Activated CD4-positive, alpha-beta T cell treated with anti-CD3 and anti-CD28 coated beads for 4 hours (primary cell): ENCODE measurements around the gene KRTAP5-9.
"Not testable (repeated sequence)": the region's sequence is repeated elsewhere in the genome, so short reads cannot be mapped to it uniquely, and the experiment has no call there.

Experiments used
- DNase-seq, 2 donors: peaks; one replicate each; pipeline ENCODE4 v3.0.0-alpha.2; 2020

The KRTAP5-9 gene, protein sequence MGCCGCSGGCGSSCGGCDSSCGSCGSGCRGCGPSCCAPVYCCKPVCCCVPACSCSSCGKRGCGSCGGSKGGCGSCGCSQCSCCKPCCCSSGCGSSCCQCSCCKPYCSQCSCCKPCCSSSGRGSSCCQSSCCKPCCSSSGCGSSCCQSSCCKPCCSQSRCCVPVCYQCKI

DNA sequence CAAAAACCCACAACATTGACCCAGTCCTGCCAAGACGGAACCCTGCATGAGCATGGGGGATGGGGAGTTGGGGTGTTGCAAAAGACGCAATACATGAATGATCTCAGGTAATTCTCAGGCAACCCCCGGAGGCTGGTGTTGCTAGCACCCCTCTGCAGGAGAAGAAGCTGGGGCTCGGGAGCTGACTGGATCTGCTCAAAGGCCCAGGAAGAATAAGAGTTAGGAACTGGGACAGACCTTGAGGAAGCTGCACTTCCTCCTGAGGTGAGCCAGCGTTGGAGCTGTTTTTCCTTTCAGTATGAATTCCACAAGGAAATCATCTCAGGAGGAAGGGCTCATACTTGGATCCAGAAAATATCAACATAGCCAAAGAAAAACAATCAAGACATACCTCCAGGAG lies at the start of gene KRTAP5-9:
KRTAP5-9 (plus strand) TSS at position 301 of the 400 bp plus-strand sequence. CDS start 238 bp downstream, outside the sequence.
- DNase-seq = no peak

DNA sequence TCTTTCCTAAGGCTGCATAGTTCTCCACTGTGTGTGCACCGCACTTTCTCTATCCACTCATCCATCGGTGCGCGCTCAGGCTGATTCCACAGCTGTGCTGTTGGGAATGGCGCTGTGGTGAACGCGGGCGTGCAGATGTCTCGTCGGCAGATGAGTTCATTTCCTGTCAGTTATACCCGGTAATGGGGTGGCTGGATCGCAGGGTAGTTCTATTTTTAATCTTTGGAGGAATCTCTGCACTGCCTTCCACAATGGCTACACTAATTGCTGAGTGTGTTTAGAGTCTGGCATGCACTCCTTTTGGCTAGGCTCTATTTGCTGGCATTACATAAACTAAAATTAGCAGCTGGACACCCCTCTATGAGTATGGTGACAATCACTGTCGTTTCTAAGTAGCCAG lies 49.1 kb upstream of the KRTAP5-9 start:
- DNase-seq = no peak

DNA sequence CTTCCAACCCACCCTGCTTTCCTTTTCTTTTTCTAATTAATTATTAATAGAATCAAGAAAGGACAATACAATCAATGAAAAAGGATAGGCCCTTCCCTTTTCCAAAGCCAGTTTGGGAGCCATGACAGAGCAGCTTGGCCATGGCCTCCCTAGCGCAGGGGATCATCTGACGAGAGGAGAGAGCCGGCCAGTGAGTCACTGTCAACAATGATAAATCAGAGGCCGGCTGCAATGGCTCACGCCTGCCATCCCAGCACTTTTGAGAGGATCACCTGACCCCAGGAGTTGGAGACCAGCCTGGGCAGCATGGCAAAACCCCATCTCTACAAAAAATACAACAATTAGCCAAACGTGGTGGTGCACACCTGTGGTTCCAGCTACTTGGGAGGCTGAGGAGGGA lies 48.7 kb upstream of the KRTAP5-9 start:
- DNase-seq = no peak

DNA sequence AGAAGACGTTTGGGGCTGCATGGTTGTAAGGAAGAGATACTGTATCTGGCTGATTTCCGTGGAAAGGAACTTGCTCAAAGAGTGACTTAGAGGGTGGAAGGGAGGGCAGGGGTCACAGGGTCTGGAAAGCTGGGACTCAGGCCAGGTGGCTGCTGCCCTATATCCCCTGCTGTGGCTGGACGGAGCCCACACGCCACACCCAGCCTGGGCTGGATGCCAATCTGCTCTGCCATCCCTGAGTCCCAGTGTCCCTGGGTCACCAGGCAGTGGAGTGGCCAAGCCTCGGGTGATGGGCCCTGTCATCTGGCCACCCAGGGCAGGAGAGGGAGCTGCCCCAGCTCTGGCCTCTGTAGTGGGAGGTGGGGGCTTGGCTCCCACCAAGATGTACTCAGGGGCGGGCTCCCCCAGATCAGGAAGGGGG lies 47.6 kb upstream of the KRTAP5-9 start:
- DNase-seq = no peak

DNA sequence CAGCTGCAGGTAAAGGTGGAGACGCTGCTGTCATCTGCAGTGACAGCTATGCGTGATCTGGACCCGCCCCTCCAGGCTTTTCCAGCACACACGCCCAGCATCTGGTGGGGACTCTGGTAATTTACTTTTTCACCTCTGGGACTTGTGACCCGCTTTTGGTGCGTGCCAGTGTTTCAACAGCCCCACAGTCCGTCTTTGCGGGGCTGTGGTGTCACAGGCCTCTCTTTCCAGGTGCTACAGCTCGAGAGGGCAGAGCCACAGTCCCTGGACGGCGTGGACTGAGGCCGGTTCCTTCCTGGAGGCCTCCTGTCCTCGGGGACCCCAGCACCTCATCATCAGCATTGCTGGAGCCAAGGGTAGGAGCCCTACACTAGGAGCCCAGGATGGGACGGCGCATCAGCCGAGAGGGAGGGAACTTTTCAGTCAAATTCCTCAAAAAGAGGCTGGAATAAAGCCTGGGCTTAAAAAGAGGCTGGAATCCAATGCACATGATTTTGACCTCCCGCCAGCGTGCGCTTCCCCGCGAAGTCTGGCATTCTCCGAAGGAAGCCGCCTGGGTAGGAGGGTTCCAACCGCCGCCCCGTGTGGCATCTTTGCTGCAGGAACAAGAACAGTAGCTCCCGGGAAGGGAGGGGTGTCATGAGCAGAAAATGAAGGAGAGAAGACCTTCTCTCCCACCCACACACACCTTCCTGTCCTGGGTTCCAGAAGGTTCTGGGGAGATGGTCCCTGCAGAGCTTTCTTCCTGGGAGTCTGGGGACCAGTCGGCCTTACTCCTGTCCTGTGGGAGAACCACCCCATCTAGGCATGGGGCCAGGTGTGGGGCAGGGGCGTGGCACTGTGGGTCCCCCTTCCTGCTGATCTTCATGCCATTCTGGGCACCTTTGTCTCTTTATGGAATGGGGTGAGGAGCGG lies 46.9 kb upstream of the KRTAP5-9 start:
- no peak for DNase-seq

DNA sequence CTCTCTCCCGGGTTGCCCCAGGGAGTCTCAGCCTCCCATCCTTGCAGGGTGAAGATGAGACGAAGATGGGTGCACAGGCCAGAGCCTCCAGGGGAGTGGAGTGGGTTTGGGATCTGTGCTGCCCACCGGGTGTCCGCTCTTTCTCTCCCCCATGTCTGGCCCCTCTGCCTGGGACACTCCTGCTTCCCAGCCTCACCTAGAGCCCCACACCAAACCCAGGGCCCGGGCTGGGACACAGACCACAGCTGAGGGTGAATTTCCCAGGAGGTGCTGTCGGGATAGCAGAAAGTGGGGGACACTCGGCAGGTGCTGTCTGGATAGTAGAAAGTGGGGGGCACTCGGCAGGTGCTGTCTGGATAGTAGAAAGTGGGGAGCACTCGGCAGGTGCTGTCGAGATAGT lies 46.2 kb upstream of the KRTAP5-9 start:
- no peak for DNase-seq

DNA sequence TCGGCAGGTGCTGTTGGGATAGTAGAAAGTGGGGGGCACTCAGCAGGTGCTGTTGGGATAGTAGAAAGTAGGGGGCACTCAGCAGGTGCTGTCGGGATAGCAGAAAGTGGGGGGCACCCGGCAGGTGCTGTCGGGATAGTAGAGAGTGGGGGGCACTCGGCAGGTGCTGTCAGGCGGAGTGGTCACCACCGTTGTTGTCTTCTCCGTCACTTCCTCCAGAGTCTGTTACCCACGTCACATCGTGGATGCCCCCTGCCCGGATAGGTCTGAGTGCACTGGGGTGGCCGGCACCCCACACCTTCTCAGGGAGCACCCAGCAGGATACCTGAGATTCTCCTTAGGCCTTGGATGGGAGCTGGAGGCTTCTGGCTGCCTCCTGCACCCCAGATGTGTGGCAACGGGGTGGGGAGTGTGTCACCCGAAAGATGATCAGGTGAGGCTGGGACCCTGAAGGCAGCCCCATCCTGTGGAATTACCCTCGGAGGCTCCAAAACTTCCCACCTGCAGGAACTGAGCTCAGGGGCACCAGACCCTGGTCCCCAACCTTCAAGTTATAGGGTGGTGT lies 45.3 kb upstream of the KRTAP5-9 start:
- DNase-seq = no peak

DNA sequence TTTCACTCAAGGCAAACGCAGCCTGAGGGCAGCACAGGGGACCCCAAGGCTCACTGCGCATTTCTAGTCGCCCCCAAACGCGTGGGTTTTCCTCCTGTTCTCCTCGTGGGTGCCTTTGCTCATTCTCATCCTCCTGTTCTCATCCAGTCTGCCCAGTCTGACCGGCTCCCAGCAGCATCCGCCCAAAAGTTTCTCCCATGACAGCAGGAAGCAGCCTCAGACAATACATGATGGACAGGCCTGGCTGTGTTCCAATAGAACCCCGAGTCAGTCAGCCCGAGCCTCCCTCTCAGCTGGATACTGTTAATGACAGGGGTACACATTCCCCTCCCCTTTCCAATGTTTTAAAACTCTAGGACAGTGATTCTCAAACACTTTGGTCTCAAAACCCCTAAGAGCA lies 43.7 kb upstream of the KRTAP5-9 start:
- DNase-seq = no peak

DNA sequence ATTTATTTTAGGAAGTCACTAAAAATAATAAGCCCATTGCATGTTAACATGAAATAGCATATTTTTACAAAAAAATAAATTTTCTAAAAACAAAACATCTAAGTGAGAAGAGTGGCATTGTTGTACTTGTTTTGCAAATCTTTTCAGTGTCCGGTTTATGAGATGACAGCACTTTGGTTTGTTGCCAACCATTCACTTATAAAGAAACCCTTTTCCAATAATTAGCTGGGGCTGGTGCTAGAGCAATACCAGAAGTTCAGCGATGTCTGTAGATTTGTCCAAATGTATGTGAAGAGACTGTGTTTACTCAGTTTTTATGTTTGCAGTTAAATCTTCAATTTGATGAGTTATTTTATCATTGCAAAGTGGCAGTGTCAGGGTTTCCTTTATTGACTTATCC lies 43.2 kb upstream of the KRTAP5-9 start:
- DNase-seq = no peak

DNA sequence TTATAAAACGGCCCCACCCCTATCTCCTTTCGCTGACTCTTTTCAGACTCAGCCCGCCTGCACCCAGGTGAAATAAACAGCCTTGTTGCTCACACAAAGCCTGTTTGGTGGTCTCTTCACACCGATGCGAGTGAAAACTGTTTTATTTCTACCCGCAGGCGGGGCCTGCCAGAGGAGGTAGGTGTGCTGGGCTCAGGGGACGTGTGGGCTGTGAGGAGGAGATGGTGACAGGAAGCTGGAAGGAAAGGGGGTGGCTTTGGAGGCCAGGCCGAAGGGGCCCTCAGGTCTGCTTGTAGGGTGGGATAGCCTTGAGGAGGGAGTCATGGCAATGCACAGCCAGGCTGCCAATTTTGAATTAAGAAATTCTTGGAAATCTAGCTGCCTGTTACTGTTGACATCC lies 42.4 kb upstream of the KRTAP5-9 start:
- no peak for DNase-seq

DNA sequence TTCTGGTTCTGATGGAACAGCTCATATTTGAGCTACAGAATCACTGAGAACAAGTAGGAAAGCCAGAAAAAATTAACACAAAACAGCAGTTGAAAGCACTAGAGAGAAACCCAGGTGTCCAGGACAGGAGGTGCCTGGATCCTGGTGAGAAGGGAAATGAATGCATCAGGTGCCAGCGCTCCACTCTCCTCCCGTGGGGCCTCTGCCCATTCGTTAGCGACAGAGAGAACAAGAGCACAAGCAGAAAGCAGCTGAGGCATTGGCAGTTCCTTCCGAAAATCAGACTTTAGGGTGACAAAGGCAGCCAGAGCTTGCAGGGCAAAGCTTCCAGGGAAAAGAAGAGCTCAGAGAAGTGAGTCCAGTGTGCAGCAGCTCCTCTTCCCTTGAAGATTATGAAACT lies 41.1 kb upstream of the KRTAP5-9 start:
- no peak for DNase-seq

DNA sequence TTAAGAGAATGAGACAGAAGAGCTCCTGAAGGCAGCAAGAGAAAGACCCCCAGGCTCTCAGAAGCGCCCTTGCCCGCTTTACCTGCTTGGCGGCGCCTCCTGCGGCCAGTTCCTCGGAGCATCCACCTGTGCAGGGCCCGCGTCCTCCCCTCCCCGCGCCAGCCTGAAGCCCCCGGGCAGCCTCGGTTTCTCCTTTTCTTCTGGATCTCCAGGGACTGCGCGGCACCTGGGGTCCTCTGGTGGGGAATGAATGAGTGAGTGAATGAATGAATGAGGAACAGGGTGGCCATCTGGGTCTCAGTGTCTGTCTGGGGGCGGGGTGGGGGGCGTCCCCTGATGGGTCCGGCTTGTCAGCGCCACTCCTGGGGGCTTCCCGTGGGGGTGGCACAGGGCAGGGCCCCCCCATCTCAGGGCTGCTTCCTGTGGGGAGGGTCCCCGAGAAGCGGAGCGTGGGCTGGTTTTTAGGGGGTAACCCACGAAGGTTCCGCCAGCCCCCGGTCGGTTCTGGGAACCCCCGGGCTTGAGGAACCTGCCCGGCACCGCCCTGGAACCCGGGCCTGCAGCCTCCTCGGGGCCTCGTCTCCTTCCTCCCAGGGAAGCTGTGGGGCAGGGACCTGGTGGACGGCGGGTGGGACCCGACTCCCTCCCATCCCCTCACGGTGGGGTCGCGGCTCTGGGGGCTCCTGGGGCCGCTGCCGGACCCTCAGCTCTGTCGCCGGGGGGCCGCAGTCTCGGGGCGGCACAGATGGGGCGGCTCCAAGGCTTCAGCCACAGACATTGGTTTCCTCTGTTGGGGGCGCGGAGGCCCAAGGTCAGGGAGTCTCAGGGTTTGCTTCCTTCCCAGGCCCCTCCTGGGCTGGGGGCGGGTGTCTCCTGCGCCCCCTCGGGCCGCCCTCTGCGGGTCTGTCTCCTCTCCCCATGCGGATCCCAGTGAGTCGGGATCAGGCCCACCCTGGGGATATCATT lies 29.4 kb upstream of the KRTAP5-9 start:
- DNase-seq = no peak

DNA sequence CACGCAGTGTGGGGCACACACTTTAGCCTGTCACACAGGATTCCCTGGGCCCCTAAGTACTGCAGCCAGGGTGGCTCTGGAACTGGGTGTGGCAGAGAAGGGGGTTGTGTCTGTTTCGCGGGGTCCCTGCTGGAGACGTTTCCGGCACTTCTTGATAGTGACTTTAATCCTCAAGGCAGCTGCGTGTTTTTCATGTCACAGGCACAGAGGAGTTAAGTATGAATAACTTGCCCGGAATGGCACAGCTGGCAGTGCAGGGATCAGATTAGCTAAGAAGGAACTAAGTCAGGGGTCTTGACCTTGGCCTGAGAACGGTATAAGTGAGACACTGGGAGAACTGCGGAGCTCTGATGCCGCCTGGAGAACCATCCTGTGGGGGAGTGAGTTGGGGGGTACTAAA lies 28.7 kb upstream of the KRTAP5-9 start:
- DNase-seq = no peak

DNA sequence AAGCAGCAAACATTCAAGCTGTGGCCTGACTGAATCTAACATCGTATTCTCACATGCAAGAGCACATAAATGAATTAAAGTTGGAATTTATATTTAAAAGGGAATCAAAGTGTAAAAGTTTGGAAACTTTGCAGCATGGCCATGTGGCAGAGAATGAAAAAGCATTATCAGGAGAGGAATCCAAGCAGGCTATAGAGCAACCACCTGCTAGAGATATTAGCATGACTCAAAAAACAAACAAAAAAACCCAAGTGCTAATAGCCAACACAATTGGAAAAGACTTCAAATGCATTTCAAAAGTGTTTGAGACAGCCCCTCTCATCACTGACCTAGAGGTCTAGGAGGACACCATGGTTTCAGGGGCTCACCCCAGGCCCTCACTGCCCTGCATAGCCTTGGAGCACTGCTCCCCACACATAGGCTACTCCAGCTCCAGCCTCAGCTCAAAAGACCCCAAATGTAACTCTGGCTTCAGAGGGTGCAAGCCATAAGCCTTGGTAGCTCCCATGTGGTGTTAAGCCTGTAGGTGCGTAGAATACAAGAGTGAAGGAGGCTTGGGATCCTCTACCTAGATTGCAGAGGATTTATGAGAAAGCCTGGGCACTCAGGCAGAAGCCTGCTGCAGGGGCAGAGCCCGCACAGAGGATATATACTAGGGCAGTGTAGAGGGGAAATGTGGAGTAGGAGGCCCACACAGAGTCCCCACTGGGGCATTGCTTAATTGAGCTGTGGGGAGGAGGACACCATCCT lies 22.9 kb upstream of the KRTAP5-9 start:
- DNase-seq = no peak

DNA sequence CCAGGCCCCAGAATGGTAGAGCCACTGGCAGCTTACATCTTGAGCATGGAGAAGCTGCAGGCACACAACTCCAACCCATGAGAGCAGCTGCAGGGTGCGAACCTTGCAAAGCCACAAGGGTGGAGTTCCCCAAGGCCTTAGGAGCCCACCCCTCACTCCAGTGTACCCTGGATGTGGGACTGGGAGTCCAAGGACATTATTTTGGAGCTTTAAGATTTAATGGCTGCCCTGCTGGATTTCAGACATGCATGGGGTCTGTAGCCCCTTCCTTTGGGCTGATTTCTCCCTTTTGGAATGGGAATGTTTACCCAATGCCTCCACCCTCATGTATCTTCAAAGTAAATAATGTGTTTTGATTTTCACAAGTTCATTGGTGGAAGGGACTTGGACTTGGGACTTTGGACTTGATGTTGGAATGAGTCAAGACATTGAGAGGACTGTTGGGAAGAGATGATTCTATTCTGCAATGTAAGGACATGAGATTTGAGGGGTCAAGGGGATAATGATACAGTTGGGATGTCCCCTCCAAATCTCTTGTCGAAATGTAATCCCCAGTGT lies 22.2 kb upstream of the KRTAP5-9 start:
- no peak for DNase-seq

DNA sequence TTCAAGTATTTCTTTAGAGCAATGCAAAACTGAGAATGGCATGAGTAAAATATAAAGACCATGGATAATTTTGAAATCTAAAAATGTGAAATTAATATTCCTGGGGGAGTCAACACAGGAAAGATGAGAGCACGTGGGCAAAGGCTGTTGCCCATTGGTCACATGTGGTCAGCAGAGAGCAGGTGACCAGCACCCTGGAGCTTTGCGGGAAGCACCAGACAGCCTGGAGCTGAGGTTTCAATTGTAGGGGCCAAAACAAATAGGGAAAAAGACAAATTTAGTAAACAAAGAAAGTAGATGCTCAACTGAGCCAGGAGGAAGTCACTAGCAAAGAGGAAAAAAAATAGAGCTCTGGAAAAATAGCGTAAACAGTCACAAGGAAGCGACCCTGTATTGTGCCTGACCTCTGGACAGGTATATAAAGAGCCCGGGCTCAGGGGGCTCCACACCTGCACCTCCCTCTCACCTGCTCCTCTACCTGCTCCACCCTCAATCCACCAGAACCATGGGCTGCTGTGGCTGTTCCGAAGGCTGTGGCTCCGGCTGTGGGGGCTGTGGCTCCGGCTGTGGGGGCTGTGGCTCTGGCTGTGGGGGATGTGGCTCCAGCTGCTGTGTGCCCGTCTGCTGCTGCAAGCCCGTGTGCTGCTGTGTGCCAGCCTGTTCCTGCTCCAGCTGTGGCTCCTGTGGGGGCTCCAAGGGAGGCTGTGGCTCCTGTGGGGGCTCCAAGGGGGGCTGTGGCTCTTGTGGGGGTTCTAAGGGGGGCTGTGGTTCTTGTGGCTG lies 21.2 kb upstream of the KRTAP5-9 start, which contains the start of gene KRTAP5-7:
KRTAP5-7 (plus strand) TSS at position 472 of the 780 bp plus-strand sequence; CDS start at position 506, 34 bp downstream.
- not testable (repeated sequence) for DNase-seq

DNA sequence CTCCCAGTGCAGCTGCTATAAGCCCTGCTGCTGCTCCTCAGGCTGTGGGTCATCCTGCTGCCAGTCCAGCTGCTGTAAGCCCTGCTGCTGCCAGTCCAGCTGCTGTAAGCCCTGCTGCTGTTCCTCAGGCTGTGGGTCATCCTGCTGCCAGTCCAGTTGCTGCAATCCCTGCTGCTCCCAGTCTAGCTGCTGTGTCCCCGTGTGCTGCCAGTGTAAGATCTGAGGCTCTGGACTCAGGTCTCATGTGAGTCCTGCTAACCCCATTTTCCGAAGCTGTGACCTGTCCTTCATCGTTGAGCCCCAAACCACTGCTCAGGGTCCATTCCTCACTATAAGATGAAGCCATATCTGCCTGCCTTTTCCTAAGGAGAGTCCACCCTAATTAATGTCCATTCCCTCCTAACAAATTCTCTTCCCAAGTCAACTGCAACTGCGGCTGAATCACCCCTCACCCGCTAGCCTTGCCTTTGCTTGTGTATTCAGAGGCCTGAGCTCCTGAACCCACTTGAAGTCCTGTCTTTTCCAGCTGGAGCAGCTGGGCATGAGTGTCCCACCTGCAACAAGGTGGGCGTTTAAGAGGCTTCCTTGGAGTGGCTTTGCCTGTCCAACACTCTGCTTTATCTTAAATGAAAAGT lies 20.5 kb upstream of the KRTAP5-9 start:
- no peak for DNase-seq

DNA sequence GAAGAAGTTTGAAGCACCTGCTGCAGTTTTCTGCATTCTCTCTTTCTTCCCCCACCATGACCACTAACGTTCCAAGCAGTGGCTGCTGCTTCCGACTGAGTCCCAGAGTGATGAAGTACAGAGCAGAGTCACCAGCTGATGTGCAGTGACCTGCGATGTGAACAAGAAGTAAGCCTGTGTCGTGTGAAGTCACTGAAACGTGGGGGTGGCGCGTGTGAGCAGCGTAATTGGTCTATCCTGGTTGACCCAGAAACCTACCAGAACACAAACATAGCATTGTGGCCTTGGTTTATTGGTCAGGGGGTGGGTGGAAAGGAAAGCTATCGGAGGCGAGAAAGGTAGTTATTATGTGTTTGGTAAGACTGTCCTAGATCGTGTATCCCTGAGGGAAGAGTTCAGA lies 17.6 kb upstream of the KRTAP5-9 start:
- no peak for DNase-seq

DNA sequence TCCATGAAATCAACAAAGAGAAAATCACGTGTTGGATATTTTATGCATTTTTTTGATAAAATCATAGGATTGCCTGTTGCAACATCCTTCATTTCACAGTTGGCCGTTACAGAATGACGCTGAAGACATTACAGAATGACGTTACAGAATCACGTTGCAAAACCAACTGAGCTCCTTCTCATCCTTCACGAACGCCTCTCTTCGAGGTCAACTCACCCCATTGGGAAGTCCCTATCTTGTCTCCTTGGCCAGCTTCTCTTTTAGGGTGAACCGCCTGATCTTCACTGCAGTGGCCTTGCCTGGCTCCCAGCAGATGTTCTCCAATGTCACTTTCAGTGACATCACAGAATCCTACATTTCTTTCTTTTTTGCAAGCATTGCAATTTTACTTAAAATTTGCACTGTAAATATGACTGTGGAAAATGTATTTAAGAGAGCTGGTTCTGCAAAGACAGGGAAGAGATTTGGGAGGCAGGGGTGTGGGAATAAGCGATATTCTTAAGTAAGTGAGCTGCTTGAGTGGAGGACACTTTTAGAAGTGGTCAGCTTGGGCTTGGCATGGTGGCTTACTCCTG lies 16.1 kb upstream of the KRTAP5-9 start:
- no peak for DNase-seq
